Pancreas (tissue), 10 donors: ENCODE measurements around the gene AGO3. TPM values are rescaled to one million over a fixed set of nuclear protein-coding genes. Genes with fewer than 3 reads are reported as not detected.

ENCODE experiments used
- ATAC-seq, 4 donors: fragments of 200-7000 bp; cut with Tn5 transposase; one replicate each; pipeline versions ENCODE4 v1.8.0 to v1.9.1; 2020; ENCODE audit warnings: mild to moderate bottlenecking in 4 of 4, moderate library complexity in 4 of 4
- DNase-seq, 6 donors: peaks; one replicate each; pipeline ENCODE4 v3.0.0-alpha.2; 2020
- FAIRE-seq: peaks from 2 replicates; lab custom pipeline; 2012; peaks lifted over from hg19 to GRCh38; lab: Jason Lieb, UNC
- H3K27ac ChIP-seq, 4 donors: fragments of 200-600 bp; sonication (generic); 1 replicate in 3 of 4; 2 replicates in 1 of 4; pipeline versions ENCODE4 v1.5.0 to v1.8.0; 2020
- H3K27me3 ChIP-seq, 4 donors: fragments of 200-600 bp; one replicate each; pipeline ENCODE4 v1.8.0; 2021
- H3K36me3 ChIP-seq, 3 donors: fragments of 200-600 bp; sonication (generic) in 1 of 3; one replicate each; pipeline versions ENCODE4 v1.5.0 to v1.8.0; 2020 to 2021
- H3K4me1 ChIP-seq, 3 donors: fragments of 200-600 bp; one replicate each; pipeline ENCODE4 v1.8.0; 2021
- H3K4me3 ChIP-seq, 4 donors: fragments of 200-600 bp; sonication (generic) in 2 of 4; one replicate each; pipeline versions ENCODE4 v1.5.0 to v1.8.0; 2020 to 2021
- H3K9me3 ChIP-seq, 4 donors: fragments of 200-600 bp; one replicate each; pipeline ENCODE4 v1.8.0; 2021
- WGBS, 2 donors: extraction: QIAGEN DNeasy Blood & Tissue Kit; methylation state at CpG; one replicate each; pipeline ENCODE4 v1.1.7; 2013; 5-methylcytosine and 5-hydroxymethylcytosine counted together
- intact Hi-C, 3 donors: fragments of 100-400 bp; cut with DNase I; formaldehyde crosslinking; loops; one replicate each; pipeline versions ENCODE4 v1.11.1 to v1.14.2; 2022
- polyA plus RNA-seq, 2 donors: library from polyadenylated mRNA; stranded (reverse); fragments of 200-250 nt; gene quantifications; one replicate each; pipeline ENCODE4 v1.2.3, GENCODE V29; 2013
- total RNA-seq, 6 donors: library from RNA; stranded (reverse); fragmentation: NEBNext Ultra II Directional in 4 of 6; extraction: Animal tissue kit (Norgen Biotek cat#: 25700) in 4 of 6; gene quantifications; one replicate each; pipeline versions ENCODE4 v1.2.1 to v1.2.4, GENCODE V29; 2021 to 2023
- TF ChIP-seq, protein P1 (sequence below), 4 donors: fragments of 200-600 bp; sonication (generic) in 3 of 4; IDR thresholded peaks; one replicate each; pipeline versions ENCODE4 v1.5.0 to v1.8.0; 2021; ENCODE audit warnings: antibody characterized with exemption in 4 of 4
- donor health status: healthy with polysubstance abuse.
- donor health status: DM: no; HTN: no; CAD: no; lungs with moderate emphysema.
- donor health status: DM: no; HTN: no; CAD: no.
- donor health status: control.
- donor health status: control.
- donor health status: Bipolar disorder and iron deficiency.
- donor health status: DM: yes; HTN: yes; CAD: no.
- donor health status: DM: no; HTN: no; CAD: no.
- donor health status: DM: no; HTN: no; CAD: no.
- donor health status: DM: yes; HTN: yes; CAD: no.

Gene AGO3
- total and polyA plus RNA-seq, 8 donors, result 2.2 to 16.6 (median 9.5) TPM

GRCh38 chr1:36083635-36084496 is 153.0 kb downstream of the AGO3 start, which contains the start of gene TEKT2:
TEKT2 (plus strand) TSS chr1:36084094; CDS start chr1:36084922, 828 bp downstream.
- peak within 1 kb of the TSS; percentile 42 to 72 (median 66) for H3K27ac ChIP-seq

GRCh38 chr1:36084497-36085115 is 153.7 kb downstream of the AGO3 start:
- ATAC-seq, result peak; percentile 9 to 35 (median 13)
- Histone ChIP-seq H3K27ac (peak overlapping the region; percentile 42 to 72 (median 66)), H3K4me1 (peaks cover 0 to under 1% (median 0%) of the 10 kb centered on the region in 3 donors), H3K36me3 (no peaks in the 10 kb centered on the region), H3K9me3 (no peaks in the 10 kb centered on the region), H3K4me3 (peak overlapping the region; percentile 19 to 61 (median 41)), H3K27me3 (no peaks in the 10 kb centered on the region)
- FAIRE-seq, result no peak
- TF ChIP-seq, protein P1, sequence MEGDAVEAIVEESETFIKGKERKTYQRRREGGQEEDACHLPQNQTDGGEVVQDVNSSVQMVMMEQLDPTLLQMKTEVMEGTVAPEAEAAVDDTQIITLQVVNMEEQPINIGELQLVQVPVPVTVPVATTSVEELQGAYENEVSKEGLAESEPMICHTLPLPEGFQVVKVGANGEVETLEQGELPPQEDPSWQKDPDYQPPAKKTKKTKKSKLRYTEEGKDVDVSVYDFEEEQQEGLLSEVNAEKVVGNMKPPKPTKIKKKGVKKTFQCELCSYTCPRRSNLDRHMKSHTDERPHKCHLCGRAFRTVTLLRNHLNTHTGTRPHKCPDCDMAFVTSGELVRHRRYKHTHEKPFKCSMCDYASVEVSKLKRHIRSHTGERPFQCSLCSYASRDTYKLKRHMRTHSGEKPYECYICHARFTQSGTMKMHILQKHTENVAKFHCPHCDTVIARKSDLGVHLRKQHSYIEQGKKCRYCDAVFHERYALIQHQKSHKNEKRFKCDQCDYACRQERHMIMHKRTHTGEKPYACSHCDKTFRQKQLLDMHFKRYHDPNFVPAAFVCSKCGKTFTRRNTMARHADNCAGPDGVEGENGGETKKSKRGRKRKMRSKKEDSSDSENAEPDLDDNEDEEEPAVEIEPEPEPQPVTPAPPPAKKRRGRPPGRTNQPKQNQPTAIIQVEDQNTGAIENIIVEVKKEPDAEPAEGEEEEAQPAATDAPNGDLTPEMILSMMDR (IDR thresholded peaks at IDR 0.05), result peak in 1 of 4 donors; percentile 6
- WGBS, 2 donors, result 19 to 23% methylated on average over 19 of the region's 19 CpGs
- intact Hi-C loops, result no loop called here
- DNase-seq, result peak in 4 of 6 donors; percentile 45 to 84 (median 60)

More at GRCh38 chr1:36083635-36084496, 153.0 kb downstream of the AGO3 start, which contains the start of gene TEKT2:
- Histone ChIP-seq H3K4me3 (peak within 1 kb of the TSS; percentile 19 to 61 (median 41)), H3K36me3 (no peaks in the 10 kb centered on the region), H3K4me1 (no peaks in the 10 kb centered on the region), H3K9me3 (no peaks in the 10 kb centered on the region), H3K27me3 (no peaks in the 10 kb centered on the region)
- TF ChIP-seq, protein P1 (IDR thresholded peaks at IDR 0.05), result no peak
- intact Hi-C loops, result no loop called here
- peak; percentile 41 to 44 (median 44) for ATAC-seq
- WGBS, 2 donors, result 15 to 17% methylated on average over 44 to 58 of the region's 59 CpGs
- FAIRE-seq, result no peak
- DNase-seq, result peak in 5 of 6 donors; percentile 54 to 88 (median 78)

GRCh38 chr1:36085126-36085525 is 154.2 kb downstream of the AGO3 start:
- H3K27me3 ChIP-seq, result no peaks in the 10 kb centered on the region
- FAIRE-seq (no peak), ATAC-seq (no peak), DNase-seq (no peak)
- TF ChIP-seq, protein P1 (IDR thresholded peaks at IDR 0.05), result no peak
- no peaks in the 10 kb centered on the region for H3K36me3 ChIP-seq
- H3K9me3 ChIP-seq, result no peaks in the 10 kb centered on the region
- intact Hi-C loops, result no loop called here
- WGBS, 2 donors, result 77 to 82% methylated on average over 9 of the region's 9 CpGs
- peak overlapping the region in 3 of 4 donors; percentile 42 to 72 (median 72) for H3K27ac ChIP-seq
- H3K4me3 ChIP-seq, result peak overlapping the region in 1 of 4 donors; percentile 48
- peaks cover 0 to 5% (median 5%) of the 10 kb centered on the region in 3 donors for H3K4me1 ChIP-seq

- Histone ChIP-seq H3K27me3 (no peaks in the 10 kb centered on the region), H3K4me1 (peaks cover 0 to 9% (median 5%) of the 10 kb centered on the region in 3 donors), H3K9me3 (no peaks in the 10 kb centered on the region), H3K4me3 (no peak overlapping the region), H3K36me3 (no peaks in the 10 kb centered on the region), H3K27ac (no peak overlapping the region)
- FAIRE-seq (no peak), ATAC-seq (no peak), DNase-seq (peak in 1 of 6 donors; percentile 26)
- TF ChIP-seq, protein P1 (IDR thresholded peaks at IDR 0.05), result no peak
- intact Hi-C loops, result no loop called here
- 82 to 90% methylated on average over 29 of the region's 29 CpGs for WGBS, 2 donors
Observed at GRCh38 chr1:36085686-36086526, 155.0 kb downstream of the AGO3 start.
